Heart right ventricle (tissue), 16 donors: ENCODE data around the gene CENPV. TPM values are rescaled to one million over a fixed set of nuclear protein-coding genes. Genes with fewer than 3 reads are reported as not detected.

Experiments used
- ATAC-seq, 8 donors: fragments of 200-7000 bp; cut with Tn5 transposase; one replicate each; pipeline ENCODE4 v1.9.1; 2020; ENCODE audit warnings: mild to moderate bottlenecking in 8 of 8, moderate library complexity in 8 of 8, moderate number of reproducible peaks in 1 of 8
- DNase-seq, 2 donors: peaks; one replicate each; pipeline ENCODE4 v3.0.0-alpha.2; 2020
- H3K27ac ChIP-seq, 10 donors: fragments of 200-600 bp; sonication (generic) in 2 of 10; one replicate each; pipeline versions ENCODE4 v1.5.0 to v1.8.0; 2020 to 2022; ENCODE audit warnings: mild to moderate bottlenecking in 3 of 10
- H3K27me3 ChIP-seq, 7 donors: fragments of 200-600 bp; one replicate each; pipeline ENCODE4 v1.8.0; 2021 to 2022; ENCODE audit warnings: mild to moderate bottlenecking in 2 of 7
- H3K36me3 ChIP-seq, 9 donors: fragments of 200-600 bp; sonication (generic) in 1 of 9; one replicate each; pipeline versions ENCODE4 v1.5.0 to v1.8.0; 2020 to 2022; ENCODE audit warnings: mild to moderate bottlenecking in 2 of 9
- H3K4me1 ChIP-seq, 9 donors: fragments of 200-600 bp; sonication (generic) in 1 of 9; one replicate each; pipeline versions ENCODE4 v1.5.0 to v1.8.0; 2020 to 2022; ENCODE audit warnings: mild to moderate bottlenecking in 4 of 9
- H3K4me3 ChIP-seq, 10 donors: fragments of 200-600 bp; sonication (generic) in 2 of 10; one replicate each; pipeline versions ENCODE4 v1.5.0 to v1.8.0; 2020 to 2022; ENCODE audit warnings: mild to moderate bottlenecking in 7 of 10, moderate library complexity in 2 of 10
- H3K9me3 ChIP-seq, 11 donors: fragments of 200-600 bp in 10 of 11; sonication (generic) in 2 of 11; one replicate each; pipeline versions ENCODE4 v1.5.0 to v1.8.0; 2013 to 2022; ENCODE audit warnings: mild to moderate bottlenecking in 2 of 11, control low read depth in 1 of 11, moderate library complexity in 1 of 11
- WGBS, 2 donors: extraction: QIAGEN DNeasy Blood & Tissue Kit; methylation state at CpG; one replicate each; pipeline ENCODE4 v1.1.7; 2013; ENCODE audit warnings: inconsistent platforms in 1 of 2; 5-methylcytosine and 5-hydroxymethylcytosine counted together
- intact Hi-C, 10 donors: fragments of 100-400 bp; cut with DNase I; formaldehyde crosslinking; loops; one replicate each; pipeline versions ENCODE4 v1.11.1 to v1.14.2; 2022
- polyA plus RNA-seq, 2 donors: library from polyadenylated mRNA; stranded (reverse); fragments of 200-250 nt; gene quantifications; one replicate each; pipeline ENCODE4 v1.2.3, GENCODE V29; 2013
- total RNA-seq, 10 donors: library from RNA; stranded (reverse); fragmentation: NEBNext Ultra II Directional in 3 of 10; extraction: Animal tissue kit (Norgen Biotek cat#: 25700) in 3 of 10; gene quantifications; one replicate each; pipeline versions ENCODE4 v1.2.1 to v1.2.4, GENCODE V29; 2021 to 2023
- TF ChIP-seq, protein P1 (sequence below), 9 donors: fragments of 200-600 bp; sonication (generic) in 2 of 9; IDR thresholded peaks; one replicate each; pipeline versions ENCODE4 v1.5.0 to v1.8.0; 2021 to 2022; ENCODE audit warnings: antibody characterized with exemption in 9 of 9, mild to moderate bottlenecking in 5 of 9, moderate library complexity in 1 of 9
- donor health status: Arrhythmogenic right ventricular cardiomyopathy.
- donor health status: ischemic (EF 13 %, LVEDD 7.1; RV severe dilation, severe dysfunction).
- donor health status: healthy with polysubstance abuse.
- donor health status: DM: no; HTN: yes; CAD: no.
- donor health status: DM: no; HTN: no; CAD: no.
- donor health status: ischemic (EF 25% LVEDD 6.9; RV normal size, moderate dysfunction).
- donor health status: ischemic (EF 25% LVEDD 5.7; RV mildly dilated, moderate dysfunction).
- donor health status: healthy.
- donor health status: DM: yes; HTN: yes; CAD: no.
- donor health status: Ischemic cardiomyopathy.
- donor health status: ischemic (EF 35%, LVEDD 5.7; RV mildly dilated, moderate dysfunction).
- donor health status: nonischemic (EF 11% LVEDD 7.7; RV severe dilation, severe dysfunction).
- donor health status: DM: yes; HTN: yes; CAD: no.
- donor health status: PGD.
- donor health status: ischemic (EF 29% LVEDD 5.4; RV normal size, mild dysfunction).
- donor health status: nonischemic (EF 23%, LVEDD 6.1; RV moderate dilation, normal function).

The CENPV gene
- total and polyA plus RNA-seq, 12 donors, result 6.4 to 21.8 (median 11.9) TPM

DNA sequence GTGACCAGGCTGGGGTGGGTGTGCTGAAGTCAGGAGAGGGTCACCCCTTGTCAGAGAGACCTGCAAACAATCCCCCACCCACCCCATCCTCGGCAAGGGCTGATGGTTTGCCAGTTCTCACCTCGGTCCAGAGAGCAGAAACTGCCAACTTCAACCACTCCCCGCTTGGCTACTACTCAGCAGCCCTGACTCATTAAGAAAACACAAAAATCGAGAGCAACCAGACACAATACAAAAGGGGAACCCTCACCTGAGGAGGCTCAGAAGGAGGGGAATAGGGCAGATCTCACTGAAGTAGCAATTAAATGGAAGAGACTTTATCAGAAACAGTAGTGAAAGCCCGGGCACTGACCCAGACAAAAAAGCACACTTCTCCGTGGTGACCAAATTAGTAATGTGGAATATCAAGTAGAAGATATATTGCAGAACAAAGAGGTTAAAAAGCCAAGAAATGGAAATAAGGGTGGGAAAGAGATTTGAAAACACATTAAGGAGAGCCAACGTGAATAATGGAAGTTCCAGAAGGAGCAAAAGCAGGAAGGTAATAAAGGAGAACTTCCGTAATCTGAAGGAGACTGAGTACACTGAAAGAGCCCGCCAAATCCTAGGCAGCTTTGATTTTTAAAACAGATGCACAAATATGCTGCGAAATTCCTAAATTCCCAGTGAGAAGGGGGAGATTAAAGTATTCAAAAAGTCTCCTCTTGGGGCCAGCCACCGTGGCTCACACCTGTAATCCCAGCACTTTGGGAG is 23.6 kb downstream of the CENPV start:
- TF ChIP-seq, protein P1, sequence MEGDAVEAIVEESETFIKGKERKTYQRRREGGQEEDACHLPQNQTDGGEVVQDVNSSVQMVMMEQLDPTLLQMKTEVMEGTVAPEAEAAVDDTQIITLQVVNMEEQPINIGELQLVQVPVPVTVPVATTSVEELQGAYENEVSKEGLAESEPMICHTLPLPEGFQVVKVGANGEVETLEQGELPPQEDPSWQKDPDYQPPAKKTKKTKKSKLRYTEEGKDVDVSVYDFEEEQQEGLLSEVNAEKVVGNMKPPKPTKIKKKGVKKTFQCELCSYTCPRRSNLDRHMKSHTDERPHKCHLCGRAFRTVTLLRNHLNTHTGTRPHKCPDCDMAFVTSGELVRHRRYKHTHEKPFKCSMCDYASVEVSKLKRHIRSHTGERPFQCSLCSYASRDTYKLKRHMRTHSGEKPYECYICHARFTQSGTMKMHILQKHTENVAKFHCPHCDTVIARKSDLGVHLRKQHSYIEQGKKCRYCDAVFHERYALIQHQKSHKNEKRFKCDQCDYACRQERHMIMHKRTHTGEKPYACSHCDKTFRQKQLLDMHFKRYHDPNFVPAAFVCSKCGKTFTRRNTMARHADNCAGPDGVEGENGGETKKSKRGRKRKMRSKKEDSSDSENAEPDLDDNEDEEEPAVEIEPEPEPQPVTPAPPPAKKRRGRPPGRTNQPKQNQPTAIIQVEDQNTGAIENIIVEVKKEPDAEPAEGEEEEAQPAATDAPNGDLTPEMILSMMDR (IDR thresholded peaks at IDR 0.05), result no peak
- no peaks in the 10 kb centered on the region for H3K9me3 ChIP-seq
- no peaks in the 10 kb centered on the region for H3K27me3 ChIP-seq
- H3K36me3 ChIP-seq, result peaks cover 0 to 30% (median 8%) of the 10 kb centered on the region in 9 donors
- 52 to 55% methylated on average over 11 of the region's 11 CpGs for WGBS, 2 donors
- H3K4me1 ChIP-seq, result peaks cover 0 to 16% (median 8%) of the 10 kb centered on the region in 9 donors
- no peak overlapping the region for H3K27ac ChIP-seq
- ATAC-seq, result peak in 4 of 8 donors; percentile 51 to 76 (median 59)
- intact Hi-C loops, result no loop called here
- H3K4me3 ChIP-seq, result peak overlapping the region in 1 of 10 donors; percentile 22
- no peak for DNase-seq

DNA sequence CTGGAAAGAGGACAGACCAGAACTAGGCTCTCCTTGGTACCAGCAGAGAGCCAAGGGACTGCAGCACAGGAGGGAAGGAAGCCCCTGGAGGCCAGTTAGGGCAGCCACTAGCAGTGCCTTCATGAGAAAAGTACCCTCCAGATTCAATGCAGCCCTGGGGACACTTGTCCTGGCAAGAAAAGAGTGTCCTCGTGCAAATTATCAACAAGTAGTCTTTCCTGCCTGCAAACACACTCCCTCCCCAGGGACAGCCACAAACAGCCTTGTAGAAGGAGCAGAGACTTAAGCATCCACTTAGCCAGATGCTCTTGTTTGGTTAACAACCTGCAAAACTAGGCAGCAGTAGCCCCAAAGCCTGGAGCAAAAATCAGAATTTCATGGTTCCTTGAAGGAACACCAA is 24.3 kb downstream of the CENPV start:
- WGBS, 2 donors, result 15 to 19% methylated on average over 1 of the region's 1 CpG

DNA sequence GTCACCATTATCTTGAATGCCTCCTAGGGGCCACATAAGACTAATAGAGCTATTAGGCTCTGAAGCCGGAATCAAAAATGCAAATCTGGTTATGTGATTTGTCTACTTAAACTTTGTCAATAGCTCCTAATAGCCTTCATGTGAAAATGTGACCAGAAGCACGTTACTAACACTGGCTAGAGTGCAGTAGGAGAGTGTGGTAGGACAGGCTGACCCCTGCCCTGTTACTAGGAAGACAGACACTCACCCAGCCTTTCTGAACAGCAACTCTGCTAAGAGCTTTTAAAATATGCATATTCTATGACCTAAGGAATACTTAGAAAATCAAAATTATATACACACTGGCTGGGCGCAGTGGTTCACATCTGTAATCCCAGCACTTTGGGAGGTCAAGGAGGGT is 26.3 kb downstream of the CENPV start:
- no peaks in the 10 kb centered on the region for H3K27me3 ChIP-seq
- no peak overlapping the region for H3K27ac ChIP-seq
- no peak overlapping the region for H3K4me3 ChIP-seq
- TF ChIP-seq, protein P1 (IDR thresholded peaks at IDR 0.05), result no peak
- DNase-seq, result no peak
- no peak for ATAC-seq
- no peaks in the 10 kb centered on the region for H3K9me3 ChIP-seq
- intact Hi-C loops, result no loop called here
- WGBS, 2 donors, result 94 to 96% methylated on average over 3 of the region's 3 CpGs
- H3K36me3 ChIP-seq, result peaks cover 0 to 53% (median 12%) of the 10 kb centered on the region in 9 donors
- H3K4me1 ChIP-seq, result peaks cover 0 to 16% (median 8%) of the 10 kb centered on the region in 9 donors

More for the DNA sequence above, 24.3 kb downstream of the CENPV start:
- H3K9me3 ChIP-seq, result no peaks in the 10 kb centered on the region
- H3K4me1 ChIP-seq, result peaks cover 0 to 16% (median 8%) of the 10 kb centered on the region in 9 donors
- peaks cover 0 to 37% (median 12%) of the 10 kb centered on the region in 9 donors for H3K36me3 ChIP-seq
- intact Hi-C loops, result no loop called here
- ATAC-seq (no peak), DNase-seq (no peak)
- TF ChIP-seq, protein P1 (IDR thresholded peaks at IDR 0.05), result no peak
- H3K27me3 ChIP-seq, result no peaks in the 10 kb centered on the region
- no peak overlapping the region for H3K4me3 ChIP-seq
- no peak overlapping the region for H3K27ac ChIP-seq

GRCh38 chr17:16325964-16326363 is 27.3 kb downstream of the CENPV start:
- ATAC-seq (no peak), DNase-seq (no peak)
- Histone ChIP-seq H3K4me1 (peaks cover 0 to 16% (median 8%) of the 10 kb centered on the region in 9 donors), H3K4me3 (no peak overlapping the region), H3K36me3 (peaks cover 0 to 53% (median 12%) of the 10 kb centered on the region in 9 donors), H3K27me3 (no peaks in the 10 kb centered on the region), H3K27ac (no peak overlapping the region), H3K9me3 (no peaks in the 10 kb centered on the region)
- intact Hi-C loops, result no loop called here
- TF ChIP-seq, protein P1 (IDR thresholded peaks at IDR 0.05), result no peak
- WGBS, 2 donors, result 92 to 95% methylated on average over 1 of the region's 1 CpG
